ENCODE measurements around the gene CYP46A1.
"Not testable (repeated sequence)": the region's sequence is repeated elsewhere in the genome, so short reads cannot be mapped to it uniquely, and the experiment has no call there.

CYP46A1 gene

DNA sequence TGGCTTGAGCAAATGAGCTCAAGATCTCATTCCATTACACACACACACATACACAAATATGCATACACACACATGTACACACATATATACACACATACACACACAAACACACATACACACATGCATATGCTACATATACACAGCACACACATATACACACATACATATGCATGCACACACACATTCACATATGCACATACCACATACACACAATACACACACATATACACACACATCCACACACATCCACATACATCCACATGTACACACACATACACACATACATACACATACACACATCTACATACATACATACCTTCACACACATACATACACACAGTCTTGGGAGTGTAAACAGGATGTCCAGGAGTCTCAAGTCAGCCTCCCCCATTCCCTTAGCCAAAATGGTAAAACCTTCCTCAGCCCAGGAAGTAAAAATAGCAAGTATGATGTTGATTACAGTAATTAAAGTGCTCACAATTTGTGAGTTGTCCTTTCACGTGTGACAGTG is 26.4 kb upstream of the CYP46A1 start:
- DNase-seq (ENCODE audit: low read depth, low spot score): no peak

DNA sequence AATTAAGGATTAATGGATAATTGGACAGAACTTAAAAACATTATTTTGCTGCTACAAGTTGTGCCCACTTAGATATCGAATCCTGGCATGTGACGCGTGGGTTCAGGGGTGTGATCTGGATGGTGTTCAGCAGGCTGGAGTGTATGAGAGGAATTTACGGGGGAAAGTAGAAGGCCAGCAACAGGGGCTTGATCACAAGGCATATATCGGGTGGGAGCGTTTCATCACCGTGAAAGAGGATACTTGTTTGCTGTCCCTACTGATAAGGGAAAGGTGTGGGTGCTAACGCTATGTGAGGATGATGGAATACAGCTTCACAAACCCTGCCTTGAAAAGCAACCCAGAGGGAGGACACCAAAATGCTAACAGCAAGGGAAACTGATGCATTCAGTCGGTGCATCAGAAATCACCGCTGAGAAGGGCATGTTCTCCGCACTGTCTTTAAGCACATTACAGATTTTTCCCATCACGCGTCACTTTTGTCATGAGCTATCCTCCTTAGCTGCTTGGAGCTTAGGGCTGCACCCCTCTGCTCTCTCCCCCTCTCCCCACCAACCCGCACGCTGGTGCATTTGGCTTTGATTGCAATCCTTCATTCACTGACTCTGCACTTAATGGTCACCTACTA is 25.8 kb upstream of the CYP46A1 start:
- DNase-seq (ENCODE audit: low read depth, low spot score): no peak

DNA sequence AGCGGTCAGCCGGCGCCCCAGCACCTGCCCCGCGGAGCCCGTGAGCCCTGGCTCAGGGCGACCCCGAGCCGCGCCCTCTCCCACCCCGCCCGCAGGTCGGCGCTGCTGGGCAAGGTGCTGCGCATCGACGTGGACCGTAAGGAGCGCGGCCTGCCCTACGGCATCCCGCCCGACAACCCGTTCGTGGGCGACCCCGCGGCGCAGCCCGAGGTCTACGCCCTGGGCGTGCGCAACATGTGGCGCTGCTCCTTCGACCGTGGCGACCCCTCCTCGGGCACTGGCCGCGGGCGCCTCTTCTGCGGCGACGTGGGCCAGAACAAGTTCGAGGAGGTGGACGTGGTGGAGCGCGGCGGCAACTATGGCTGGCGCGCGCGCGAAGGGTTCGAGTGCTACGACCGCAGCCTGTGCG is 24.8 kb upstream of the CYP46A1 start:
- DNase-seq (ENCODE audit: low read depth, low spot score): no peak

DNA sequence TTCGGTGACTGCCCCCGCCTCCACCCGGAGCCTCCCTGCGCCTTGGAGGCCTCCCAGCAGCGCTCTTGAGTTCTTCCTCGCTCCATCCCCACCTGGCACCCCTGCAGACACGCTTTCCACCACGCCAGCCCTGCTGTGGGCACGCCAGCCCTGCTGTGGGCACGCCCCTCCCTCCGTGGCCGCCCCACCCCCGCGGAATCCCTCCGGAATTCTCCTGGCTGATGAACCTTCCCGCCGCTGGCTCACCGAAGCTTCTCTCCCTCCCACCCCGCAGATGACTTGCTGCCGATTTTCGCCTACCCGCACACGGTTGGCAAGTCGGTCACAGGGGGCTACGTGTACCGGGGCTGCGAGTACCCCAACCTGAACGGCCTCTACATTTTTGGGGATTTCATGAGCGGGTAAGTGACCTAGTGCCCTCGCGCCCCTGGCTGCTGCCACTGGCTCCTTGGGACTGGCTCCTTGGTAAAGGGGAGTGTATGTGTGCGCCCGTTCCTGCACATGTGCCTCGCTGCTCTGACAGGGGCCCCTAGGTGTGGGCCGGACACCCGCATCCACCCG is 24.0 kb upstream of the CYP46A1 start:
- no peak for DNase-seq (ENCODE audit: low read depth, low spot score)

DNA sequence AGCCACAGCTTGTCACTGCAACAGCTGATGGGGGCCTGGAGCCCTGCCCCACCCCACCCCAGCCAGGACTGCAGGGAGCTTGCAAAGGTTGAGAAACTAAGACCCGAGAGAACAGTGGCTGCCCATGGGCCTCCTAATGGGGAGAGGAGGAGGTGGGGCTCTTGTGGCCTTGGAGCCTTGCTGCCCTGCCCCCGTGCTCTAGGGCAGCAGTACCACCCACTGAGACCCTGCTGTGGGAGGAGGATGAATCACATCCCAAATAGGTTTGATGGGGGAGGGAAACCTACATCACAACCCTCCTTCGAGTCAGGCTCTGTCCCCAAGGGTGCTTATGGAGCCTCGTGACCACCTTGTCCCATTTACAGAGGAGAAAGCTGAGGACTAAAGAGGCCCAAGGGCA is 23.3 kb upstream of the CYP46A1 start:
- no peak for DNase-seq (ENCODE audit: low read depth, low spot score)

DNA sequence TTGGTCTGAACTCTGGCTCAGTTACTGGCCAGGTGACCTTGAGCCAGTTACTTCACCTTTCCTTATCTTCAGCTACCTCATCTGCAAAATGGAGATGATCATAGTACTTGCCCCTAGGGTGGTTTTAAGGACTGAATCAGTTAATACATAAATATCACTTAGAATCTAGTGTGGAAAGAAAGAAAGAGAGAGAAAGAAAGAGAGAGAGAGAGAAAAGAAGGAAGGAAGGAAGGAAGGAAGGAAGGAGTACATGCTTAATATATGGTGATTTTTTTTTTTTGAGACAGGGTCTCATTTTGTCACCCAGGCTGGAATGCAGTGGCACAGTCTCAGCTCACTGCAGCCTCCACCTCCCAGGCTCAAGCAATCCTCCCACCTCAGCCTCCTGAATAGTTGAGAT is 22.9 kb upstream of the CYP46A1 start:
- not testable (repeated sequence) for DNase-seq (ENCODE audit: low read depth, low spot score)

DNA sequence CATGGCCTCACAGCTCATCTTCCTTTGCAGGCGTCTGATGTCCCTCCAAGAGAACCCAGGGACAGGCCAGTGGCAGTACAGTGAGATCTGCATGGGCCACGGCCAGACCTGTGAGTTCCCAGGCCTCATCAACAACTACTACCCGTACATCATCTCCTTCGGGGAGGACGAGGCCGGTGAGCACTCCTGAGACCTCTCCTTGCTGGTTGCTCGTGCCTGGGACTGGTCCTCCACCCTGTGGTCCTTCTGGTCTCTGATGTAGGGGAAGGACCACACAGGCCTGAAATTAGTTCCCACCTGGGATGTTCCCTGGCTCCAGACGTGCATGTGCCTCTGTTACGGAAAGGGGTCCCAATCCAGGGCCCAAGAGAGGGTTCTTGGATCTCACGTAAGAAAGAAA is 21.3 kb upstream of the CYP46A1 start:
- DNase-seq (ENCODE audit: low read depth, low spot score): no peak

DNA sequence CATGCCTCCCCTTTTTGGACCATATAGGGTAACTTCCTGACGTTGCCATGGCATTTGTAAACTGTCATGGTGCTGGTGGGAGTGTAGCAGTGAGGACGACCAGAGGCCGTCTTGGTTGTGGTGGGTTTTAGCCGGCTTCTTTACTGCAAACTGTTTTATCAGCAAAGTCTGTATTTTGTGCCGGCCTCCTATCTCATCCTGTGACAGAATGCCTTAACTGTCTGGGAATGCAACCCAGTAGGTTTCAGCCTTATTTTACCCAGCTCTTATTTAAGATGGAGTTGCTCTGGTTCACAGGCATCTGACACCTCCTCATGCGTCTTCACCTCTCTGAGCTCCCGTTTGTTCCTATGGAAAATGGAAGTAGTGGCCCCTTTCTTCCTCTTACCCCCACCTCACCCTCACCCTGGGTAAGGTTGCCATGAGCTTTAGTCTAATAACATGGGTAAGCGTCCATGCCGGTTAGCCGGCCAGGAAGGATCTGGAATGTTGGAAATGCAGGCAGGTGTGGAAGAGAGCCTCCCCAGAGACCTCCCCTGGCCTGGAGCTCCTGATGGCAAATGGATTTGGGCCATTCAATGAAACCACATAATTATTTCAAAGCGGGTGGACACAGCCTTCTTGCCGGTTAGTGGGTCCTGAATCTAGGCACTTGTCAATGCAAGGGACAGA is 20.6 kb upstream of the CYP46A1 start:
- no peak for DNase-seq (ENCODE audit: low read depth, low spot score)

DNA sequence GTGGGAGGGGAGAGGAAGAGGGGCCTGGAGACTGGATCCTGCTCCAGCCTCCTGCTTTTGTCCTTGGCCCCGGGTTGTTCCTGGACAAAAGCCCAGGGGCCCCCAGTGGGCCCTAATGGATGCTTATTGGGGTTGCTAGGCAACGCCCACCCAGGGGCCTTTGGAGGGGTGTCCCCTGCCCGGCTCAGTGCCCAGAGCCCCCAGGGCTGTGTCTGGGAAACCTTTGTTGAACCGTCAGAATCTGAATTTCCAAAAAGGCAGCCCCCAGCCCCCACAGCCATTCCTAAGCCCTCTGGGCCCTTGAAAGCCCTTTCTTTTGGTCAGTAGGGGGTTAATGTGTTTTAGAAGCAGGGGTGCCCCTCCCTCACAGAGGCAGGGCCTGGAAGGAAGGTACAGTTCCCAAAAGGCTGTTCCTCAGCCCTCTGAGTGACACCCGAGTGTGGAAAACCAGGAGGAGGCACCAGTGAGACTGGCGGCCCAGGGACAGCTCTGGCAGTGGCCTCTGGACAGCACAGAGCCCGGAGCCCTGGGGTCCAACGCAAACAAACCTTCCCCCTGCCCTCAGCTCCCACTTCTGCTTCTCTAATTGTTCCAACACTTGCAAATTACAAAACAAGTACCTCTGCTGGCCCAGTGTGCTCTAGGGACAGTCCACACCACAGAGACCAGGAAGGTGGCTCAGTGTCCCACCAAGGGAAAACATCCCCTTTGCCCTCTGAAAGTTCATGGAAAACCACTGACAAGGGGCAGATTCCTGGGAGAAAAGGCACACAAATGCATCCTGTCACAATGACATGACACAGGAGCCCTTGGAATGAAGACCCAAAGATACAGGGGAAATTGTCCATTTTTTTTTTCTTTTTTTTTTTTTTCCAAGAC is 19.8 kb upstream of the CYP46A1 start:
- DNase-seq (ENCODE audit: low read depth, low spot score): no peak

DNA sequence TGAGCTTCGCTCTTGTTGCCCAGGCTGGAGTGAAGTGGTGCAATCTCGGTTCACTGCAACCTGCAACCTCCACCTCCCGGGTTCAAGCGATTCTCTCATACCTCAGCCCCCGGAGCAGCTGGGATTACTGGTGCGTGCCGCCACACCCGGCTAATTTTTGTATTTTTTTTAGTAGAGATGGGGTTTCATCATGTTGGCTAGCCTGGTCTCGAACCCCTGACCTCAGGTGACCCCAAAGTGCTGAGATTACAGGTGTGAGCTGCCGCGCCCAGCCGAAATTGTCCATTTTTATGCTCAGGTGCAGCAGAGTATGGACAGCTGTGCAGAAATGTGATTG is 19.2 kb upstream of the CYP46A1 start:
- DNase-seq (ENCODE audit: low read depth, low spot score): no peak

DNA sequence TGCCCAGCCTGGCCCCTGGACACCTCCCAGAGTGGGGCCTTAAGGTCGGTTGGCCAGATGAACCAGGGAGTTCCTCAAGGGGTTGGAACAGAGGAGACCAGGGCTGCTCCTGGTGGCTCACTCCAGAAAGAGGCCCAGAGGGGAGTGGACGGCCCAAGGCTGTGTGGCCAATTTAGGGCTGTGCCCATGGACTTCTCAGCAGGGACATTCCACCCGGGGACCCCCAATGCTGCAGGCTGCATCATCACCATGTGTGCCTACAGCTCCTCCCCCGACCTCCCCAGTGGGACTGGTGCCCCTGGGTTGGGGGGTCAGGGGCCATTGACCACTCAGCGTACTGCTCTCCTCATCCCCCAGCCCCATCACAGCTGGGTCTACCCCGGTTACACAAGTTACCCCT is 17.6 kb upstream of the CYP46A1 start:
- no peak for DNase-seq (ENCODE audit: low read depth, low spot score)

DNA sequence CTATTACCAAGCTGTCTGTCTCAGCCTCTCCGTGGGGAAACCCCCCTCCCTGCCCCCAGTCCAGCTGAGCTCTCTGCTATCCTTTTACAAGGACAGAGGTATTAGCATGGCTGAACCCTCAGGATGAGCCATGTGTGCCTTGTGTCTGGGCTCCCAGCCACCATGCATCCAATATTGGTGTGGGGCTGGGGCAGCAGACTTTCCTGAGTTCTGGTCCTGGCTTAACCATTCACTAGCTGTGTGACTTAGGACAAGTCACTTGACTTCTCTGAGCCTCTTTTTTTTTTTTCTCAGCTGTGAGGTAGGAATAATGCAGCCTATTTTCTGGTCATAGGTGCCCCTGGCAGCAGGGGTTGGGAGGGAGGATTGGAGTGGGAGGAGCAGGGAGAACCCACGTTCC is 17.1 kb upstream of the CYP46A1 start:
- DNase-seq (ENCODE audit: low read depth, low spot score): no peak

DNA sequence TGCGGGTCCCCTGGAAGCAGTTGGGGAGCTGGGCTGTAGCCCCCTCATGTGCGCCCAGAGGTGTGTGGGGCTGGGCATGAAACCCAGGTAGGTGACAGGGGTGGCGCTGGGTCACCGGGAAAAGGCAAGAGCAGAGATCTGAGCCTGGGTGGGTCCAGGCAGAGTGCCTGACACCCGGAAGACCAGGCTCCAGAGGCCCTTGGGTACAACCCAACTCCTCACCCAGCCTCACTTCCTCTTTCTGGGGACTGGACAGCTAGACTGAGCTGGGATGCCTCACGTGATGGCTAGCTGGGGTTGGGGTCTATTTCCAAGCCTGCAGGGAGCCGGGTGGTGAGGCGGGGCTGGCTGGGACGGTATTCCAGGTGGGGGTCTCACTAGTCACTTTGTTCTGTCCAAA is 16.3 kb upstream of the CYP46A1 start:
- no peak for DNase-seq (ENCODE audit: low read depth, low spot score)

DNA sequence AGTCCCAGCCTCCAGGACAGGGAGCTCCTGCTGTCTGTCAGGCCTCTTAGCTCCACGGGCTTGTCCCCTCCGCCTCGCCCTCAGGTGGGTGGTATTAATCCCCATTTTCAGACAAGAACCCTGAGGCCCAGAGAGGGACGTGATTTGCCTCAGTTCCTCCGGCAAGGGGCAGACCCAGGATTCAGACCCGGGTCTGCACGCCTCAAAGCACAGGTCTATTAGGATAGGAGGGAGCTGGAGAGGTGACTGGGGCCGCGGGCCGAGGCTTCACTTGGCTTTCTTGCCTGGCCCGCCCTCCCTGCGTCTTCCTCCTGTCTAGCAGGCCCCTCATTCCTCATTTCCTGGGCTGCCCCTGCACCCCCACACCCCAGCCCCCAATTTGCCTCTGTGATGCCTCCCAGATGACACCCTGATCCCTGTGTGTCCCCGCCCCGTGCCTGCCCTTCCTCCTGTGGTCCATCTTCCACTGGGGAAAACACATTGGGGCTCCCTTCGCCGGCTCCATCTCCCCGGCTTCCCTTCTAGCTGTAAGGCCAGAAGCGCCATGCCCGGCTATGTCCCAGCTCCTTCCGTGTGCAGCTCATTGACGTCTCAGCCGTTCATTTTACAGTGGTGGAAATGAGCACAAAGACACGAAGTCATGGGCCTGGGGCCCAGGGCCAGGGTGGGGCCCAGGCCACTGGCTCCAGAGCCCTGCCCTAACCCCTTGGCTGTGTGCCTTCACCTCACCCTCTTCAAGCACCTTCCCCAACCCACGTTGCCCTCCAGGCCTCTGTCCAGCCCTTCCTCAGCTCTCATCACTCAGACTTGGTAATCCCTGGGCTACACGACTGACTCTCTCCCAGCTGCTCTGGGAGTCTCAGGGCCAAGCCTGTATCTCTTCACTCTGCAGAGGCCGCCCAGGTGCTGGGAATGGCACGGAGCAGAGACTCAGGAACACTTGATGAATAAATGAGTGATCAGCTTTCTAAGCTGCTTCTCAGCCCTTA is 15.5 kb upstream of the CYP46A1 start:
- DNase-seq (ENCODE audit: low read depth, low spot score): no peak

DNA sequence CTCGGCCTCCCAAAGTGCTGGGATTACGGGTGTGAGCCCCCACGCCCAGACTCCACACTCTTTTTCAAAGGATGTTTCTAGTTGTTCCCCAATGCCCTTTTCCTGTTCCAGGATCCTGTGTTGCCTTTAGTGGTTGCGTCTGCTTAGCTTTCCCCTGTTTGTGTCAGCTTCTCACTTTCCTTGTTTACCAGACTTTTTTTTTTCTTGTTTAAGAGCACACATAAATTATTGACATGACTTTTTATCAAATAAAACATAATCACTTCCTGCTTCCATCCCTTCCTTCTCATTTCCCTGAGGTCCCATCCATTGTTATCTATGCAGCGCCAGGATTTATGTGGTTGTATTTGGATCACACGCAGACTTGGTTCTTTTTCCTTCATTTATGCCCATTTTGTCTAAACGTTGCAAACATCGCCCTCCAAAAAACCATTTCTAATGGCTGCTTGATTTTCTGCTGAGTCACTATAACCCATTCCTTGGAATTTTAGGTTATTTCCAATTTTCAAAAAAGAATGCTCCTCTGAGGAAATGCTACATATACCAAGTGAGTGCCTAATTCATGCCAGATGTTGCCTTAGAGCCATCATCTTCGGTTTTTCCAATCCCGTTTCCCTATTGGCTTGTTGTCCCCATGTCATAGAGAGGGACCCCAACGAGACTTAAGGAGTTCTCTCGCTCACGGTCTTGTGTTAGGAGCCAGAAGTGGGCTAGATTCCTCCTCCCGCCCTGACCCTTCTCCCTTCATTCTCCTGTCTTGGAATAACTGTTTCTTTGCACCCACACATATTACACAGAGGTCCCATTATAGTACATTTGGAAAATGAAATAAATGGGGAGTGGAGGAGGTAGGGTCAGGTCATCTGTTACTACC is 13.5 kb upstream of the CYP46A1 start:
- DNase-seq (ENCODE audit: low read depth, low spot score): no peak

DNA sequence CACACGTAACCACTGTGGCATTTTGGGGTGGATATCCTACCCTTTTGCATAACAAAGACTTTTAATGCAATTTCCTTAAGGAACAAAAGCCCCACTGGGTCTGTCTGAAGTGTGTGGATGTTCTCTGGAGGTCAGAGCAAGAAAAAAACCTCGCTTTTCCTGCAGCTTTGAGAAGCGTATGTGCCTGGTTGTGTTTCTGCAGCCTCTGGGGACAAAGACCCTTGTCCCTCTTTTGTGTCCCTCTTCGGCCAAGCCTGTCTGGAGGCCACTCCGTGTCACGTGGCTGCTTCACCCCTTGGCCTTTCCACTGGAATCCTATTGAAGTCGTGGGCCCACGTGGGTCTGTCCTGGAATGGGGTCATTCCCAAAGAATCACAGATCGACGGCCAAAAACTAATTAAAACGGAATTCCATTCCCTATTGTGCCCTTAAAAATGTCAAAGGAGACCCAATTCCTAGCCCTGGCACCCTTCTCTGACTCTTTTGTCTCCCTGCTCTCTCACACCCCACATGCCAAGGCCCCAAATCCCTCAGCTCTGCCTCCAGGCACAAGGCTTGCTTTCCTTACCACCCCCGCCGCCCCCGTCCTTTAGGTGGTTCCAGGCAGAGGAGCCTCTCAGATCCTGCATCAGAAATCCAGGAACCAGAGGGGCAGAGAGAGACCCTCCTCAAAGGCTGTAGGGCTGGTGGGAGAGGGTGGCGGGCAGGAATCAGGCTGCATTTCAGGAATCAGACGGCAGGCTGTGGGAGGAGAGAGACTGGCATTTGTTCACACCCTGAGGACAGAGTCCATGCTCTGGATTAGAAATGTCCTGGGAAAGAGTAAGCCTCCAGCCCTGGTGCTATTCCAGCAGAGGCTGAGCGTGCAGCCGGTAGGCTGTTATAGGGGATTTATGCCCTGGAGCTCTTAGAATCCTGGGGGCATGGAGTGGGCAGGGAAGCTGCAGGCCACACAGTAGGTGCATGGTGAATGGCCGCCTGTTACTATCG is 12.6 kb upstream of the CYP46A1 start:
- DNase-seq (ENCODE audit: low read depth, low spot score): no peak

DNA sequence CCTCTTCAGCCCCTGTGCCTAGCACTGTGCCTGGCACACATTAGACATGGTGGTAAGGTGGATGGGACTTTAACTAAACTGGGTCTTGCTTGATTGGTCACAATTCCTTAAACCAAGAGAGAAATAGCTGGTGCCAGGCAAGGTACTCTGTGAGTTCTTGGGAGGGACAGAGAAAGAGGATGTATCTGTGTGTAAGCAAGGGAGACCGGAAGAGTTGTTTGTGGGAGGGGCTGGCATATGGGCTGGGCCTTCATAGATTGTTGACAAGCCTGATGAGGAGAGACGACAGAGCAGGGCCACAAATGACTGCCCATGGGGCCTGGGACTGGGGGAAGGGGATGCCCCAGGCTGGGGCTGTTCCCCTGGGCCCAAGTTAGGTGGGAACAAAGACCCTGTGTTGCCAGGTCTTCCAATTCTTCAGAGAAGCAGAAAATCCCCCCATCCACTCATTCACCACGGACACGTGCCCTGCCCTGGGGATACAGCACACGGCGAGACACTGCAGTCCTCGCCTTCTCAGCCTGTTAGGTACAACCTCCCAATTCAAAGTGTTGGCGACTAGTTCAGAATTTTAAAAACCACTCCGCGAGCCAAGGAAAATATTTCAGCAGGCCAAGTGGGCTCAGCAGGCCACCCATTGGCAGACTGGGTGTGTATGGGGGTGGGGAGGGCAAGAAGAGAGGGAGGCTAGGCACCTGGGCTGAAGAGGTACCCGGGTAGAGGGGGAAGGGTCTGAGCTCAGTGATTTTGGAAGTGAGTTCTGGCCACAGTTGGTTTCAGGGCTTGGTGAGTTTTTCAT is 11.4 kb upstream of the CYP46A1 start:
- DNase-seq (ENCODE audit: low read depth, low spot score): no peak
